Measurements from ENCODE around the gene ADCY10. TPM values are rescaled to one million over a fixed set of nuclear protein-coding genes. Genes with fewer than 3 reads are reported as not detected.

The ADCY10 gene
- total and polyA plus RNA-seq, 12 donors, result 0.07 to 0.61 (median 0.24) TPM; not detected in 2

DNA sequence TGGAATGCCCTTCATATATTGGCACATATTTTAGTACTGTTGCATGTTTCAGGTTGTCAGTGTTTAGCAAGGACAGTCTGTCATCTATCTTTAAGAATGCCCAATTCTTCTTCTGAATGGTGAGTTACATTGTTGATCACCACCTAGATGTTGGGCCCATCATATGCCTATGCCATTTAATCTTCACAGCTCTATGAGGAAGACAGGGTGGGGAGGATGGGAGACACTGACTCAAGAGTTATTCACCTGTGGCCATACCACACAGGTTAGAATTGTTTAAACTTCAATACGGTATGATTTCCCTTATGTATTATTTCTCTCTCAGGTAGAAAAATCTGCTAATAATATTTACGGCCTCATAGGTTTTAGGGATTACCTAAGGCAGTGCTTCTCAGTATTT lies 147.4 kb downstream of the ADCY10 start:
- peaks cover 0 to 13% of the 10 kb centered on the region in 2 donors for H3K36me3 ChIP-seq (replicated peaks in 1 of 2)
- TF ChIP-seq, protein P1, sequence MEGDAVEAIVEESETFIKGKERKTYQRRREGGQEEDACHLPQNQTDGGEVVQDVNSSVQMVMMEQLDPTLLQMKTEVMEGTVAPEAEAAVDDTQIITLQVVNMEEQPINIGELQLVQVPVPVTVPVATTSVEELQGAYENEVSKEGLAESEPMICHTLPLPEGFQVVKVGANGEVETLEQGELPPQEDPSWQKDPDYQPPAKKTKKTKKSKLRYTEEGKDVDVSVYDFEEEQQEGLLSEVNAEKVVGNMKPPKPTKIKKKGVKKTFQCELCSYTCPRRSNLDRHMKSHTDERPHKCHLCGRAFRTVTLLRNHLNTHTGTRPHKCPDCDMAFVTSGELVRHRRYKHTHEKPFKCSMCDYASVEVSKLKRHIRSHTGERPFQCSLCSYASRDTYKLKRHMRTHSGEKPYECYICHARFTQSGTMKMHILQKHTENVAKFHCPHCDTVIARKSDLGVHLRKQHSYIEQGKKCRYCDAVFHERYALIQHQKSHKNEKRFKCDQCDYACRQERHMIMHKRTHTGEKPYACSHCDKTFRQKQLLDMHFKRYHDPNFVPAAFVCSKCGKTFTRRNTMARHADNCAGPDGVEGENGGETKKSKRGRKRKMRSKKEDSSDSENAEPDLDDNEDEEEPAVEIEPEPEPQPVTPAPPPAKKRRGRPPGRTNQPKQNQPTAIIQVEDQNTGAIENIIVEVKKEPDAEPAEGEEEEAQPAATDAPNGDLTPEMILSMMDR (IDR thresholded peaks at IDR 0.05), result no peak
- no peak for TF ChIP-seq POLR2A (IDR thresholded peaks at IDR 0.05)
- 90 to 98% (median 97%) methylated on average over 2 of the region's 2 CpGs for WGBS, 4 donors
- H3K27ac ChIP-seq, result no peak overlapping the region
- no peaks in the 10 kb centered on the region for H3K9me3 ChIP-seq (replicated peaks in 1 of 3)
- no peaks in the 10 kb centered on the region for H3K27me3 ChIP-seq
- H3K4me1 ChIP-seq (replicated peaks in 1 of 2), result peaks cover 0 to 13% of the 10 kb centered on the region in 2 donors
- no peak overlapping the region for H3K4me3 ChIP-seq
- DNase-seq, result no peak
- intact Hi-C loops (cut with DNase I), result no loop called here

DNA sequence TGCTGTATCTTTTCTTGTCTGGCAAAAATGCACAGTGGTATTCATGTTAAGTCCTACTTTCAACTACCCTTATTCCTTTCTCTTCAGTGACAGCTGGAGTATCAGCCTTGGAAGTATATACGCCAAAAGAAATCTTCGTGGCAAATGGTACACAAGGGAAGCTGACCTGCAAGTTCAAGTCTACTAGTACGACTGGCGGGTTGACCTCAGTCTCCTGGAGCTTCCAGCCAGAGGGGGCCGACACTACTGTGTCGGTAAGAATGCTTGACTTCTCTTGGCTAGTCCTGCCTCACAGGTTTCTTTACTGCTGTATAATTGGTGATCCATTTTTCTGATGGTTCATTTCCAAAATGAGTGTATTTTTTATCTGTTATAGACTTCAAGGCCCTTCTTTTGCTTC lies 148.4 kb downstream of the ADCY10 start:
- H3K4me1 ChIP-seq (replicated peaks in 1 of 2), result peaks cover 0 to 17% of the 10 kb centered on the region in 2 donors
- peaks cover 0 to 12% of the 10 kb centered on the region in 2 donors for H3K36me3 ChIP-seq (replicated peaks in 1 of 2)
- no peak for DNase-seq
- WGBS, 4 donors, result 91 to 95% (median 92%) methylated on average over 6 of the region's 6 CpGs
- no peaks in the 10 kb centered on the region for H3K27me3 ChIP-seq
- TF ChIP-seq POLR2A (IDR thresholded peaks at IDR 0.05), result no peak
- TF ChIP-seq, protein P1 (IDR thresholded peaks at IDR 0.05), result no peak
- H3K27ac ChIP-seq, result no peak overlapping the region
- no peak overlapping the region for H3K4me3 ChIP-seq
- no peaks in the 10 kb centered on the region for H3K9me3 ChIP-seq (replicated peaks in 1 of 3)
- intact Hi-C loops (cut with DNase I), result no loop called here

DNA sequence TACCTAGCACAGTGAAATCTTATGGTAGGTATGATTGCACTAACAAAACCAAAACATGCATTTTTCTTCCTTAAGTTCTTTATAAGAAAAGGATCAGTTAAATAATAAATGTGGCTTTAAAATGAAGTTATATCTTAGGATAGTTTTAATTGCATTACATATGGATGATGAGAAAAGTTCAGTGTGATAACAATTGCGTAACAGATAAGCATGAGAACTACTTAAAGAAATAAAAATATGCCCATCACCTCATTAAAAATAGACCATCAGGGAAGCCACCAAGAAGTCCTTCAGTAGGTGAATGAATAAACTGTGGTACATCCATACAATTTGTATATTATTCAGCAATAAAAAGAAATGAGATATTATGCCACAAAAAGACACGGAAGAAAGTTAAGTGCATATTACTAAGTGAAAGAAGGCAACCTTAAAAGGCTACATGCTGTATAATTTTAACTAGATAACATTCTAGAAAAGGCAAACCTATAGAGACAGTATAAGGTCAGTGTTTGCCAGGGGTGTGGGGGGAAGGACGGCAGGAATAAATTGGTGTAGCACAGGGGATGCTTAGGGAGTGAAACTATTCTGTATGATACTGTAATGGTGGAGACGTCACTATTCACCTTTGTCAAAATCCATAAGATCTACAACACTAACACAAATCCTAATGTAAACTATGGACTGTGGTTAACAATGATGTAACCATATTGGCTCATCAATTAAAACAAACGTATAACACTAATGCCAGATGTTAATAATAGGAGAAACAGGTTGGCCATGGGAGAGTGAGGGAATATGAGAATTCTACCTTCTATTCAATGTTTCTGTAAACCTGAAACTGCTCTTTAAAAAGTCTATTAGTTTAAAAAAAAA lies 149.2 kb downstream of the ADCY10 start:
- no peak for DNase-seq
- Histone ChIP-seq H3K9me3 (replicated peaks in 1 of 3) (no peaks in the 10 kb centered on the region), H3K36me3 (replicated peaks in 1 of 2) (peaks cover 0 to 7% of the 10 kb centered on the region in 2 donors), H3K4me3 (no peak overlapping the region), H3K4me1 (replicated peaks in 1 of 2) (peaks cover 0 to 17% of the 10 kb centered on the region in 2 donors), H3K27me3 (no peaks in the 10 kb centered on the region), H3K27ac (no peak overlapping the region)
- 89 to 94% (median 91%) methylated on average over 5 of the region's 5 CpGs for WGBS, 4 donors
- TF ChIP-seq POLR2A (IDR thresholded peaks at IDR 0.05), result no peak
- TF ChIP-seq, protein P1 (IDR thresholded peaks at IDR 0.05), result no peak
- intact Hi-C loops (cut with DNase I), result no loop called here

DNA sequence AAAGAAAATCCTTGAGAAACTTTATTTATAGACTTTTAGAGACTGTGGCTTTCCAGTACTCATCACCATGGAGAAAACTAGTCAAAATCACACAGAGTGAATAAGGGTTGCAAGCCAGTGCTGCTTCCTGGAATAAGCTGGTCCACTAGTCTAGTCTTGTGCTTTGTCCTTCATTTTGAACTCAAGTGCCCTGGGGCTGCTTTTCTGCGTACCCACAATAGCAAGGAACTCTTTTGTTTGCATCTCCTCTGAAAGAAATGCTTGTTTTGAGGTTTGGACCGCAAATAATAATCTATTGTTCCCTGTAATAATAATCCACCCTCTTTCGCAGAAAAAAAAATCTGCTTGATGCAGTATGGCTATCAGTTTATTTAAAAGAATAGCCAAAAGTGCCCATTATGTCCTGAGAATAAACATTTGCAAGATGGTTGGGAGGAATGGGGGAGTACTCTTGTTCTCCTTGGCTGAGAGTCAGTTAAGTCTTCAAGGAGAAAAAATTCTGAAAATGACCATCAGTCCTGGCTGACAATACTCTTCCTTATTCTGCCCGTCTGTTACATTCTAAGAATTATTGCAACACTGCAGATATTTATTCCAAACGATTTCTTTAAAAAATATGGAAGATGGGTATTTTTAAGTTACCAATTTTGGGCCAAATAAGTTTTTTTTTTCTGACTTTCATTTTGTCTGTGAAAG lies 150.3 kb downstream of the ADCY10 start:
- H3K9me3 ChIP-seq (replicated peaks in 1 of 3), result no peaks in the 10 kb centered on the region
- 58 to 68% (median 65%) methylated on average over 5 of the region's 5 CpGs for WGBS, 4 donors
- H3K27me3 ChIP-seq, result no peaks in the 10 kb centered on the region
- TF ChIP-seq, protein P1 (IDR thresholded peaks at IDR 0.05), result no peak
- TF ChIP-seq POLR2A (IDR thresholded peaks at IDR 0.05), result no peak
- H3K4me3 ChIP-seq, result no peak overlapping the region
- peaks cover 0 to 7% of the 10 kb centered on the region in 2 donors for H3K36me3 ChIP-seq (replicated peaks in 1 of 2)
- no peak for DNase-seq
- H3K27ac ChIP-seq, result no peak overlapping the region
- intact Hi-C loops (cut with DNase I), result no loop called here
- H3K4me1 ChIP-seq (replicated peaks in 1 of 2), result peaks cover 0 to 17% of the 10 kb centered on the region in 2 donors

Measured in adrenal gland (tissue), 12 donors.